Gastrocnemius medialis (tissue), 4 donors: ENCODE results near the gene ZDHHC18. TPM values are rescaled to one million over a fixed set of nuclear protein-coding genes. Genes with fewer than 3 reads are reported as not detected.
"Not testable (repeated sequence)": the region's sequence is repeated elsewhere in the genome, so short reads cannot be mapped to it uniquely, and the experiment has no call there.

Source experiments
- ATAC-seq, 2 donors: fragments of 150-250 bp; one replicate each; pipeline ENCODE4 v1.9.1; 2016
- DNase-seq, 2 donors: peaks; one replicate each; pipeline ENCODE4 v3.0.0-alpha.2; 2019
- H3K27ac ChIP-seq, 4 donors: fragments of 200-600 bp; sonication (generic); 1 replicate in 1 of 4; 2 replicates in 3 of 4; pipeline ENCODE4 v1.5.1; 2016 to 2018; ENCODE audit warnings: mild to moderate bottlenecking in 2 of 4, moderate library complexity in 1 of 4
- H3K27me3 ChIP-seq, 3 donors: fragments of 200-600 bp; sonication (generic) in 2 of 3; 1 replicate in 1 of 3; 2 replicates in 2 of 3; pipeline versions ENCODE4 v1.5.1 to v1.6.0; 2016 to 2019; ENCODE audit warnings: mild to moderate bottlenecking in 1 of 3, moderate library complexity in 1 of 3
- H3K36me3 ChIP-seq, 2 donors: fragments of 200-600 bp; sonication (generic) in 1 of 2; one replicate each; pipeline ENCODE4 v1.5.1; 2017 to 2018
- H3K4me1 ChIP-seq, 2 donors: fragments of 200-600 bp; sonication (generic) in 1 of 2; one replicate each; pipeline ENCODE4 v1.5.1; 2016 to 2017; ENCODE audit warnings: mild to moderate bottlenecking in 2 of 2
- H3K4me3 ChIP-seq, 4 donors: fragments of 200-600 bp; sonication (generic) in 3 of 4; 1 replicate in 1 of 4; 2 replicates in 3 of 4; pipeline ENCODE4 v1.5.1; 2016 to 2019; ENCODE audit warnings: mild to moderate bottlenecking in 2 of 4
- H3K9me3 ChIP-seq, 3 donors: fragments of 200-600 bp; sonication (generic) in 2 of 3; 1 replicate in 1 of 3; 2 replicates in 2 of 3; pipeline ENCODE4 v1.5.1; 2016 to 2019
- CTCF ChIP-seq, 5 experiments: fragments of 450-650 bp in 3 of 5; fragments of 200-600 bp in 2 of 5; sonication (generic) in 2 of 5; IDR thresholded peaks in 4 of 5; conservative IDR thresholded peaks in 1 of 5; 1 replicate in 4 of 5; 2 replicates in 1 of 5; pipeline ENCODE4 v1.5.1; 2016 to 2019; ENCODE audit warnings: antibody characterized with exemption in 5 of 5, mild to moderate bottlenecking in 3 of 5, moderate library complexity in 3 of 5
- POLR2A ChIP-seq, 2 donors: fragments of 450-650 bp; IDR thresholded peaks; one replicate each; pipeline ENCODE4 v1.6.1; 2017; ENCODE audit warnings: antibody characterized with exemption in 2 of 2, mild to moderate bottlenecking in 2 of 2, moderate library complexity in 2 of 2
- in situ Hi-C, 4 donors: fragments of 200-750 bp; cut with MboI; loops; one replicate each; pipeline versions ENCODE4 v1.15.0 to v1.8.0; 2017; ENCODE audit warnings: low sequenced_read_pairs in 4 of 4
- intact Hi-C: fragments of 100-400 bp; cut with DNase I; formaldehyde crosslinking; loops from one replicate; pipeline ENCODE4 v1.15.1; 2023; ENCODE audit warnings: low total_unique reads
- total RNA-seq, 4 donors: library from RNA; depleted of rRNA; stranded (reverse); fragments of >200 nt; gene quantifications; one replicate each; pipeline versions ENCODE4 v1.1.0 to v1.2.3, GENCODE V29; 2016

The ZDHHC18 gene
- total RNA-seq, 4 donors from 2014 or later, result 8.1 to 16.3 (median 12.5) TPM

GRCh38 chr1:26794391-26794790, 32.1 kb upstream of the ZDHHC18 start:
- H3K4me1 ChIP-seq, result peaks cover 25 to 47% of the 10 kb centered on the region in 2 donors
- no peaks in the 10 kb centered on the region for H3K27me3 ChIP-seq
- no peak overlapping the region for H3K4me3 ChIP-seq
- no peak for DNase-seq
- H3K36me3 ChIP-seq, result peaks cover 0 to 11% of the 10 kb centered on the region in 2 donors
- TF ChIP-seq CTCF (IDR thresholded peaks at IDR 0.05 in 4 of 5, conservative IDR thresholded peaks at IDR 0.05 in 1 of 5) (no peak), POLR2A (IDR thresholded peaks at IDR 0.05) (no peak)
- in situ Hi-C loops (loop anchor here in 3 of 4 donors (5.0 to 10.0 kb wide), 3 partner anchors 120 to 192 kb away; no protein-coding TSS in a partner anchor), intact Hi-C loops (no loop called here)
- ATAC-seq, result no peak
- no peaks in the 10 kb centered on the region for H3K9me3 ChIP-seq
- H3K27ac ChIP-seq, result no peak overlapping the region

- no peak for TF ChIP-seq CTCF (IDR thresholded peaks at IDR 0.05 in 4 of 5, conservative IDR thresholded peaks at IDR 0.05 in 1 of 5)
- peak in 1 of 2 donors; percentile 5 for TF ChIP-seq POLR2A (IDR thresholded peaks at IDR 0.05)
- peaks cover 0 to 11% of the 10 kb centered on the region in 2 donors for H3K36me3 ChIP-seq
- H3K4me1 ChIP-seq, result peaks cover 30 to 39% of the 10 kb centered on the region in 2 donors
- DNase-seq (no peak), ATAC-seq (peak; percentile 20 to 25)
- no peaks in the 10 kb centered on the region for H3K27me3 ChIP-seq
- intact Hi-C loops (no loop called here), in situ Hi-C loops (loop anchor here in 3 of 4 donors (5.0 to 10.0 kb wide), 3 partner anchors 123 to 195 kb away; no protein-coding TSS in a partner anchor)
- no peaks in the 10 kb centered on the region for H3K9me3 ChIP-seq
- H3K27ac ChIP-seq, result peak overlapping the region; percentile 77 to 89 (median 80)
- H3K4me3 ChIP-seq, result no peak overlapping the region
These were observed 28.9 kb upstream of the ZDHHC18 start for GRCh38 chr1:26797627-26798026.

- H3K36me3 ChIP-seq, result peaks cover 0 to 3% of the 10 kb centered on the region in 2 donors
- ATAC-seq, result peak; percentile 82 to 85
- in situ Hi-C loops (loop anchor here in 3 of 4 donors (5.0 to 10.0 kb wide), 3 partner anchors 125 to 197 kb away; no protein-coding TSS in a partner anchor), intact Hi-C loops (no loop called here)
- H3K4me1 ChIP-seq, result peaks cover 30 to 39% of the 10 kb centered on the region in 2 donors
- H3K9me3 ChIP-seq, result no peaks in the 10 kb centered on the region
- peak overlapping the region; percentile 77 to 89 (median 80) for H3K27ac ChIP-seq
- peak; percentile 51 to 75 for DNase-seq
- H3K4me3 ChIP-seq, result peak overlapping the region; percentile 5 to 24 (median 14)
- no peak for TF ChIP-seq POLR2A (IDR thresholded peaks at IDR 0.05)
- TF ChIP-seq CTCF (IDR thresholded peaks at IDR 0.05 in 4 of 5, conservative IDR thresholded peaks at IDR 0.05 in 1 of 5), result no peak
- H3K27me3 ChIP-seq, result no peaks in the 10 kb centered on the region
These were observed 26.9 kb upstream of the ZDHHC18 start for GRCh38 chr1:26799479-26800142.

- intact Hi-C loops, result not testable (repeated sequence)
These were observed 22.6 kb upstream of the ZDHHC18 start for GRCh38 chr1:26803932-26804331.

GRCh38 chr1:26810105-26810504, 16.4 kb upstream of the ZDHHC18 start:
- H3K9me3 ChIP-seq, in situ Hi-C loops, H3K4me1 ChIP-seq, H3K27ac ChIP-seq, H3K27me3 ChIP-seq, H3K36me3 ChIP-seq, H3K4me3 ChIP-seq: not testable (repeated sequence)
- intact Hi-C loops, result loop anchor here (5.0 kb wide), 1 partner anchor 67 kb away; no protein-coding TSS in a partner anchor
- ATAC-seq (peak; percentile 71 to 85), DNase-seq (peak in 1 of 2 donors; percentile 58)
- TF ChIP-seq CTCF (IDR thresholded peaks at IDR 0.05 in 4 of 5, conservative IDR thresholded peaks at IDR 0.05 in 1 of 5), result peak; percentile 35 to 75 (median 61)

More at GRCh38 chr1:26803932-26804331, 22.6 kb upstream of the ZDHHC18 start:
- H3K27ac ChIP-seq, H3K4me3 ChIP-seq, in situ Hi-C loops, ATAC-seq, H3K9me3 ChIP-seq, H3K36me3 ChIP-seq, DNase-seq, H3K27me3 ChIP-seq: not testable (repeated sequence)
- H3K4me1 ChIP-seq, result peaks cover 17 to 21% of the 10 kb centered on the region in 2 donors
